ENCODE measurements around the gene AFAP1L1. TPM values are rescaled to one million over a fixed set of nuclear protein-coding genes. Genes with fewer than 3 reads are reported as not detected.

Gene AFAP1L1
- total and polyA plus RNA-seq, 2 experiments from 2014 or later, result 1.2 to 2.3 TPM

GRCh38 chr5:149345147-149345891, 73.7 kb downstream of the AFAP1L1 start, which contains the start of gene GRPEL2:
TSS of gene GRPEL2 (plus strand) at chr5:149345499. CDS start at chr5:149345540, 41 bp downstream.
- Histone ChIP-seq H3K4me1 (ENCODE audit: insufficient read depth) (peaks cover 6% of the 10 kb centered on the region), H3K27ac (peak within 1 kb of the TSS; percentile 90), H2AFZ (peak within 1 kb of the TSS; percentile 88), H3K27me3 (no peaks in the 10 kb centered on the region), H3K79me2 (peaks cover 36% of the 10 kb centered on the region), H3K9me2 (replicated peaks; ENCODE audit: insufficient read depth) (no peaks in the 10 kb centered on the region), H4K20me1 (ENCODE audit: insufficient read depth, poor library complexity, severe bottlenecking) (no peaks in the 10 kb centered on the region), H3K4me2 (peak within 1 kb of the TSS; percentile 83), H3K4me3 (peak within 1 kb of the TSS; percentile 49), H3K36me3 (replicated peaks; ENCODE audit: insufficient read depth, low read depth) (no peaks in the 10 kb centered on the region), H3K9me3 (ENCODE audit: low read depth) (no peaks in the 10 kb centered on the region)
- TF ChIP-seq EZH2phosphoT487 (IDR thresholded peaks at IDR 0.05; ENCODE audit: low read depth, severe bottlenecking, unreplicated experiment) (no peak), CTCF (IDR thresholded peaks at IDR 0.05; ENCODE audit: poor library complexity) (no peak), EZH2 (IDR thresholded peaks at IDR 0.05; ENCODE audit: borderline replicate concordance) (no peak)
- WGBS (ENCODE audit: low lambda C conversion rate, missing lambda C conversion rate), result 1% methylated on average over 53 of the region's 54 CpGs
- DNase-seq (ENCODE audit: low spot score), result peak; percentile 98

- Histone ChIP-seq H3K4me3 (peak overlapping the region; percentile 49), H3K9me3 (ENCODE audit: low read depth) (no peaks in the 10 kb centered on the region), H3K4me1 (ENCODE audit: insufficient read depth) (peaks cover 6% of the 10 kb centered on the region), H3K79me2 (peaks cover 40% of the 10 kb centered on the region), H3K27me3 (no peaks in the 10 kb centered on the region), H3K36me3 (replicated peaks; ENCODE audit: insufficient read depth, low read depth) (no peaks in the 10 kb centered on the region), H3K27ac (peak overlapping the region; percentile 54), H4K20me1 (ENCODE audit: insufficient read depth, poor library complexity, severe bottlenecking) (no peaks in the 10 kb centered on the region), H3K9me2 (replicated peaks; ENCODE audit: insufficient read depth) (no peaks in the 10 kb centered on the region), H3K4me2 (peak overlapping the region; percentile 83), H2AFZ (peak overlapping the region; percentile 25)
- WGBS (ENCODE audit: low lambda C conversion rate, missing lambda C conversion rate), result under 1% methylated on average over 11 of the region's 11 CpGs
- TF ChIP-seq CTCF (IDR thresholded peaks at IDR 0.05; ENCODE audit: poor library complexity), result no peak
- TF ChIP-seq EZH2phosphoT487 (IDR thresholded peaks at IDR 0.05; ENCODE audit: low read depth, severe bottlenecking, unreplicated experiment), result no peak
- no peak for TF ChIP-seq EZH2 (IDR thresholded peaks at IDR 0.05; ENCODE audit: borderline replicate concordance)
- DNase-seq (ENCODE audit: low spot score), result peak; percentile 44
These were observed 74.2 kb downstream of the AFAP1L1 start for GRCh38 chr5:149345892-149346222.

- TF ChIP-seq CTCF (IDR thresholded peaks at IDR 0.05; ENCODE audit: poor library complexity), result no peak
- no peak for TF ChIP-seq EZH2phosphoT487 (IDR thresholded peaks at IDR 0.05; ENCODE audit: low read depth, severe bottlenecking, unreplicated experiment)
- TF ChIP-seq EZH2 (IDR thresholded peaks at IDR 0.05; ENCODE audit: borderline replicate concordance), result no peak
- Histone ChIP-seq H3K4me3 (no peak overlapping the region), H3K9me3 (ENCODE audit: low read depth) (no peaks in the 10 kb centered on the region), H3K27me3 (no peaks in the 10 kb centered on the region), H3K36me3 (replicated peaks; ENCODE audit: insufficient read depth, low read depth) (no peaks in the 10 kb centered on the region), H3K4me1 (ENCODE audit: insufficient read depth) (peaks cover 6% of the 10 kb centered on the region), H3K4me2 (no peak overlapping the region), H2AFZ (no peak overlapping the region), H3K9me2 (replicated peaks; ENCODE audit: insufficient read depth) (no peaks in the 10 kb centered on the region), H3K27ac (no peak overlapping the region), H3K79me2 (peaks cover 45% of the 10 kb centered on the region), H4K20me1 (ENCODE audit: insufficient read depth, poor library complexity, severe bottlenecking) (no peaks in the 10 kb centered on the region)
- WGBS (ENCODE audit: low lambda C conversion rate, missing lambda C conversion rate), result 88% methylated on average over 1 of the region's 1 CpG
- DNase-seq (ENCODE audit: low spot score), result no peak
These were observed 76.9 kb downstream of the AFAP1L1 start for GRCh38 chr5:149348518-149348917.
